ENCODE measurements around the gene AKR7A3.
A peak's percentile ranks its signal among the peaks of the same experiment; 100 is the strongest.

The AKR7A3 gene

DNA sequence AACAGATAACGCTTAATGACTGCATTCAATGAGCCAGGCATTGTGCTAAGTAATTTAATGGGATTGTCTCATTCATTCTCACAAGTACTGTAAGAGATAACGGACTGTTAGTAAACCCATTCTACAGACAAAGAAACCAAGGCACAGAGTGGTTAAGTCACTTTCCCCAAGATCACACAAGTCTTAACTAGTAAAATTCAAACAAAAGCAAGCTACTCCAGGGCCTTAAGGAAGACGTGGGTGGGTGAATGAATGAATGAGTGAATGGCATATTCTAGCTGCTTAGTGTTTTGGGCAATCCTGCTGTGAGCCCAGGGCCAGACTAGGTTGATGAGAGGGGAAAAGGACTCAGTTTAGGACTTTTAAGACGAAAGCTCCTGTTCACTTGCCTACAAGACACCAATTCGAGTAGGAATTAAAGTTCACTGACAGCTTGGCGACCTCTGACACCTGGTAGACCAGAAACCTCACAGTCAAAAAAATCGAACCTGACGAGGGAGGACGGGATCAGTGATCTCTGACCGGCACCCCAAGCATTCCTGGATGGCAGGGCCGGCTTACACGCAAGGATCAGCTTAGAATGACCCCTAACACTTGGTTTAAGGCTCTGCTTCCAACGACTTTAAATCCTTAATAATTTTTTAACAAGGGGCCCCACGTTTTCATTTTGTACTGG, 37.8 kb downstream of the AKR7A3 start:
- H3K9me3 ChIP-seq = no peaks in the 10 kb centered on the region
- H3K27ac ChIP-seq = peak overlapping the region; percentile 88
- H3K4me3 ChIP-seq (ENCODE audit: low read depth in 1 of 2, low read length in 1 of 2) = peak overlapping the region; percentile 76 to 87
- peaks cover 16 to 17% of the 10 kb centered on the region in 2 experiments for H3K4me1 ChIP-seq (ENCODE audit: control insufficient read depth in 1 of 2, insufficient read depth in 1 of 2, low read depth in 1 of 2, low read length in 1 of 2)
- no peak for TF ChIP-seq CTCF (IDR thresholded peaks at IDR 0.05)
- no peaks in the 10 kb centered on the region for H3K36me3 ChIP-seq
- H3K27me3 ChIP-seq = no peaks in the 10 kb centered on the region

DNA sequence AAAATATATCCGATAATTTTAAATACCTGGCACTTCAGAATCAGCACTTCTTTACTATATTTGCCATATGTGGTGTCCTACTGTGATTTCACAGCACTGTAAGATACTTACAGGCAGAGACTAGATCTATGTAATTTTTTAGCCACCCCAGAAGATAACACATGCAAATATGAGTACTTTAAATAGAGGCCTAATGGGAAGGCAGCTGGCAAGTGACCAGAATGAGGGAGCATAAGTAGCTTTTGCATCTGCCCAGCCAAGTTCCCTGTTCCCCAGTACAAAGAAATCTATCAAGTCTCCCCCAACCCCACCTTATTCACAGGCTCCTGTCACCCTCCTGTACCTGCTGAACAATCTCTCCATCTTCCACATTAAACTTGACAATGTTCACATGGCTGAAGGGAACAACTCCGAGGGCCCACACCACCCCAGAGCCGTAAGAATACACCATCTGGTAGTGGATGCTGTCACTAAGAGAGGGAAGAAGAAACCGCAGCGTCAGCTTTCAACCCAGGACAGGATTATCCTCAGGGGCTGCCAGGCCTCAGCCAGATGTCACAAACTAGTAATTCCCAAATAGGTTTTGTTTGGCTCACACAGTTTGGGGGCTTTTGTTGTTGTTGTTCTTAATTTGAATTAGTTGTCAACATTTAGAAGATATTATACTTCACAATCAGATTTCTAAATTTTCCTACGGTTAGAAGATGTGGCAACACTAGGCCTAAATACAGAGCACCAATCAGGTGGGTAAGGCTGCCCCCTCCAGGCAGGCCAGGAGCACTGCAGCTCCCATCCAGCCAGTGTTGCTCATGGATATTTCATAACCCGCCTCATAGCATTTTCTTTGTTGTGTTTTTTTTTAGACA, 47.7 kb downstream of the AKR7A3 start:
- H3K27me3 ChIP-seq = no peaks in the 10 kb centered on the region
- peaks cover 3 to 6% of the 10 kb centered on the region in 2 experiments for H3K4me1 ChIP-seq (ENCODE audit: control insufficient read depth in 1 of 2, insufficient read depth in 1 of 2, low read depth in 1 of 2, low read length in 1 of 2)
- no peak overlapping the region for H3K4me3 ChIP-seq (ENCODE audit: low read depth in 1 of 2, low read length in 1 of 2)
- peaks cover 71% of the 10 kb centered on the region for H3K36me3 ChIP-seq
- TF ChIP-seq CTCF (IDR thresholded peaks at IDR 0.05) = peak; percentile 97
- H3K9me3 ChIP-seq = no peaks in the 10 kb centered on the region
- peak overlapping the region; percentile 54 for H3K27ac ChIP-seq

DNA sequence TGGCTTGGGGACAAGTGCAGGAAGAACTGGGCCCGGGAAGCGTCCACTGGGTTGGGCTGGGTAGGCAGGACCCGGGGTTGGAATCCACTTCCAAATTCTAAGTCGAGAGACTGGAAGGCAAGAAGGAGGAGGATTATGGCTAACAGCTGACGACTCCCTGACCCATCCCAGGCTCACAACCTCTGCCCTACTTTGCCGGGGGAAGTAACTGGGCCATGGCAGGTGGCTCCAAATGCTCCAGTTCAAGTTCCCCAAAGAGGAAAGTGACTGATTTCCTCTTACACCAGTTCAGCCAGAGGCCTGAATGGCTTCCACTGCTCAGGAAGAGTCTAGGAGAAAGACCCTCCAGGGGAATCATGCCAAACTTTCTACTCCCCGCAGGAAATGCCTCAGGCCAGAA, 48.7 kb downstream of the AKR7A3 start:
- no peak for TF ChIP-seq CTCF (IDR thresholded peaks at IDR 0.05)
- H3K36me3 ChIP-seq = peaks cover 78% of the 10 kb centered on the region
- no peak overlapping the region for H3K27ac ChIP-seq
- peaks cover 3 to 6% of the 10 kb centered on the region in 2 experiments for H3K4me1 ChIP-seq (ENCODE audit: control insufficient read depth in 1 of 2, insufficient read depth in 1 of 2, low read depth in 1 of 2, low read length in 1 of 2)
- H3K27me3 ChIP-seq = no peaks in the 10 kb centered on the region
- H3K9me3 ChIP-seq = no peaks in the 10 kb centered on the region
- H3K4me3 ChIP-seq (ENCODE audit: low read depth in 1 of 2, low read length in 1 of 2) = no peak overlapping the region

GRCh38 chr1:19234224-19234623, 54.3 kb downstream of the AKR7A3 start:
- Histone ChIP-seq H3K9me3 (no peaks in the 10 kb centered on the region), H3K27ac (no peak overlapping the region), H3K4me3 (ENCODE audit: low read depth in 1 of 2, low read length in 1 of 2) (no peak overlapping the region), H3K27me3 (no peaks in the 10 kb centered on the region), H3K36me3 (peaks cover 89% of the 10 kb centered on the region), H3K4me1 (ENCODE audit: control insufficient read depth in 1 of 2, insufficient read depth in 1 of 2, low read depth in 1 of 2, low read length in 1 of 2) (no peaks in the 10 kb centered on the region)
- no peak for TF ChIP-seq CTCF (IDR thresholded peaks at IDR 0.05)
